Left ventricle myocardium inferior (tissue), 1 donor: ENCODE data around the gene ALX4. TPM values are rescaled to one million over a fixed set of nuclear protein-coding genes. Genes with fewer than 3 reads are reported as not detected.

Source experiments
- DNase-seq: peaks from one replicate; pipeline ENCODE4 v3.0.0-alpha.2; 2020
- H3K27ac ChIP-seq: fragments of 200-600 bp; replicated peaks from 2 replicates; pipeline ENCODE4 v1.8.0; 2021
- H3K27me3 ChIP-seq: fragments of 200-600 bp; 2 replicates; pipeline ENCODE4 v1.8.0; 2021; ENCODE audit warnings: low read depth
- H3K36me3 ChIP-seq: fragments of 200-600 bp; 2 replicates; pipeline ENCODE4 v1.8.0; 2021
- H3K4me1 ChIP-seq: fragments of 200-600 bp; 2 replicates; pipeline ENCODE4 v1.8.0; 2021
- H3K4me3 ChIP-seq: fragments of 200-600 bp; 2 replicates; pipeline ENCODE4 v1.8.0; 2021; ENCODE audit warnings: mild to moderate bottlenecking, moderate library complexity
- H3K9me3 ChIP-seq: fragments of 200-600 bp; replicated peaks from 2 replicates; pipeline ENCODE4 v1.8.0; 2021
- intact Hi-C: fragments of 100-400 bp; cut with micrococcal nuclease; formaldehyde crosslinking; loops from one replicate; pipeline ENCODE4 v1.11.0; 2022
- total RNA-seq: library from RNA; stranded (reverse); fragmentation: NEBNext Ultra II Directional; extraction: Animal tissue kit (Norgen Biotek cat#: 25700); gene quantifications from one replicate; pipeline ENCODE4 v1.2.1, GENCODE V29; 2021
- TF ChIP-seq, protein P1 (sequence below): fragments of 200-600 bp; IDR thresholded peaks from 2 replicates; pipeline ENCODE4 v1.8.0; 2021; ENCODE audit warnings: antibody characterized with exemption, mild to moderate bottlenecking, borderline replicate concordance
- donor health status: DM: no; HTN: yes; CAD: no; lungs with severe emphysema.

Gene ALX4
- total RNA-seq, 1 donor from 2014 or later, result not detected

DNA sequence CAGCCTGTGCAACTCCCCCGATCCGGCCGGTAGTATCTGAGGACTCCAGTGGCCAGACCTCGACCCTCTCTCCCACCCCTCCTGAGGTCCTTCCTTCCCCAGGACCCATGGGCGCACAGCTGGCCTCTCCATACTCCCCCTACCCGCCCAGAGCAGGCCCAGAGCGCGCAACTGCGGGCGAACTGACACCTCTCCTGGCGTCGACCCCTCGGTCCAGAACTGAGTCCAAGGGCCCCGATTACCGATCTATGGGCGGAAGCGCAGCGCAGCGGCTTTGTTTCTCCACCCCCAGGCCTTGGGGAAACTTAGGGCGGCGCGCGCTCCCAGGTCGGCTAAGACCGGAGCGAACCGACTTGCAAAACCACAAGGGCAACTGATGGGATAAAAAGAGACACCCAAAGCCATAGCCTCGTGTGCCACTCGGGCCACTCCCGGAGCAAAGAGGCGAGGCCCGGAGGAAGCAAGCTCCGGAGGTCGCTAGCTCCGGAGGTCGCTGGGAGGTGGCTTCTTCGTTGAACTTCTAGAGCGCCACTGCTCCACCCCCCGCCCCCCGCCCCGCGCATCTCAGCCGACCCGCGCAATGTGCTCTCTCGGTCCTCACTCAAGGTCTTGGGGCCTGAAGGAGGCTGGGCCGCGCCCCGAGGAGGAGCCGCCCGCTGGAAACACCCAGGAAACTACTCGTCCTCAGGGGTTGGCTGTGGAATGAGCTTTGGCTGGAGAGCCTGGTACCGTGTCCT, 9.8 kb upstream of the ALX4 start:
- Histone ChIP-seq H3K4me1 (peaks cover 27% of the 10 kb centered on the region), H3K36me3 (no peaks in the 10 kb centered on the region), H3K9me3 (no peaks in the 10 kb centered on the region), H3K4me3 (peak overlapping the region; percentile 34), H3K27me3 (peaks cover 100% of the 10 kb centered on the region), H3K27ac (no peak overlapping the region)
- DNase-seq, result no peak
- intact Hi-C loops, result no loop called here
- TF ChIP-seq, protein P1, sequence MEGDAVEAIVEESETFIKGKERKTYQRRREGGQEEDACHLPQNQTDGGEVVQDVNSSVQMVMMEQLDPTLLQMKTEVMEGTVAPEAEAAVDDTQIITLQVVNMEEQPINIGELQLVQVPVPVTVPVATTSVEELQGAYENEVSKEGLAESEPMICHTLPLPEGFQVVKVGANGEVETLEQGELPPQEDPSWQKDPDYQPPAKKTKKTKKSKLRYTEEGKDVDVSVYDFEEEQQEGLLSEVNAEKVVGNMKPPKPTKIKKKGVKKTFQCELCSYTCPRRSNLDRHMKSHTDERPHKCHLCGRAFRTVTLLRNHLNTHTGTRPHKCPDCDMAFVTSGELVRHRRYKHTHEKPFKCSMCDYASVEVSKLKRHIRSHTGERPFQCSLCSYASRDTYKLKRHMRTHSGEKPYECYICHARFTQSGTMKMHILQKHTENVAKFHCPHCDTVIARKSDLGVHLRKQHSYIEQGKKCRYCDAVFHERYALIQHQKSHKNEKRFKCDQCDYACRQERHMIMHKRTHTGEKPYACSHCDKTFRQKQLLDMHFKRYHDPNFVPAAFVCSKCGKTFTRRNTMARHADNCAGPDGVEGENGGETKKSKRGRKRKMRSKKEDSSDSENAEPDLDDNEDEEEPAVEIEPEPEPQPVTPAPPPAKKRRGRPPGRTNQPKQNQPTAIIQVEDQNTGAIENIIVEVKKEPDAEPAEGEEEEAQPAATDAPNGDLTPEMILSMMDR, result no peak

DNA sequence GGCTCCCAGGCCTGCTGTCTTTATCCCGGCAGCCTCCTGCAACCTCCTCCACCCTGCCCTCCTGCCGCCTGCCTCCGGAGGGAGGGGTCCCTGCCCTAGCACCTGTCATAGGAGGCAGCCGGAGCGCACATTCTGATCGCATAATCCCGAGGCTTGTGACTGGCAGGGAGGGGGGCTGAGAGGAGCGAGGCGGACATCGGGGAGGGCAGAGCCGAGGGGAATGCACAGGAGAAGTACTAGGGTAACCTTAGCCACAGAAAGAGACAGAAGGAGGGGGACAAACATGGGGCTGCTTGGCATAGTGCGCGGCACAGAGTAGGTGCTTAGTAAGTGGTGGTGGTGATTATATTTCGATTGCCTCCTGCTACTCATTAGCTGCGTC, 9.2 kb upstream of the ALX4 start:
- peaks cover 27% of the 10 kb centered on the region for H3K4me1 ChIP-seq
- no peaks in the 10 kb centered on the region for H3K36me3 ChIP-seq
- no peak for DNase-seq
- H3K4me3 ChIP-seq, result peak overlapping the region; percentile 34
- no peaks in the 10 kb centered on the region for H3K9me3 ChIP-seq
- intact Hi-C loops, result no loop called here
- H3K27ac ChIP-seq, result no peak overlapping the region
- TF ChIP-seq, protein P1, result no peak
- H3K27me3 ChIP-seq, result peaks cover 100% of the 10 kb centered on the region

DNA sequence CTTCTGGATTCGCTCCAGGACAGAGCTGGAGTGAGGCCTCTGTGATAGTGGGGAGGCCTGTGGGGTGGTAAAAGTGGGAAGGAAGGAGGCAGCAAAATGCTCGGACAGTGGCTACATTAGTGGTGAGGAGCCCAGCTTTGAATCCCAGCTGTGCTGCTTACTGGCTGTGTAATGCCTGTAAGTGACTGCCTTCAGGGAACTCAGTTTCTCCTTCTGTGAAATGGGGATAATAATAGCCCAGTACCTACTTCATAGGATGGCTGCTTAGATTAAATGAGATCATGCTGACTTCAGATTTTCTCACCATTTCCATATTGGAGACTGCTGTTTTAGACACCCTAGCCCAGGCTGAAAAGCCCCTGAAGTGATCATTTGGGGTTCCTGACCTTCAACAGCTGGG, 8.4 kb upstream of the ALX4 start:
- H3K4me1 ChIP-seq, result peaks cover 27% of the 10 kb centered on the region
- H3K4me3 ChIP-seq, result no peak overlapping the region
- H3K36me3 ChIP-seq, result no peaks in the 10 kb centered on the region
- peaks cover 100% of the 10 kb centered on the region for H3K27me3 ChIP-seq
- intact Hi-C loops, result no loop called here
- TF ChIP-seq, protein P1, result no peak
- no peaks in the 10 kb centered on the region for H3K9me3 ChIP-seq
- DNase-seq, result no peak
- H3K27ac ChIP-seq, result no peak overlapping the region

DNA sequence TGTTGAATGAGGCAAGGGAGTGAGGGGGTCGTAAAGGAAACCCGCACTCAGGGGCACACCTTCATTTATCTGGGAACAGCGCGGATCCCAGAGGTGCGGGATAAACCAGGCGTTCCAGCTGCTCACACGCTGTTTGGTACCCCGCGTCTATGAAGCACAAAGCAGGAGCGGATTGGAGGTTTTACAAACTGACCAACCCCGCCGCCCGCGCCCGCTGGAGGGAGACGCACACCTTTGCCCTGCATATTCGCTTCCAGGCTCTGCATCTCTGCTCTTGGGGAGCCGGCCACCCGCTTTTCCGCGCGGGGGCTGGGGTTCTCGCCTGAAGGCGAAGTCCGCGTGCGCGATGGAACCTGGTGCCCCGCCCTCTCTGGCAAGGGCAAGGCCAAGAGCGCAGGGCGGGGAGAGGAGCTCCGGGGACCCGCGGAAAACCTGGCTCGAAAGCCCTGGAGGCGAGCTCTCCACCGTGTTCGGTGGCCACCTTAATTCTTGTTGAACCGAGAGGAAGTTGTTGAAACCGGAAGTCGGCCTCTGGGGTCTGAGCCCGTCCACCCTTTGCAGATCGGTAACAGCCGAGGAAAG, 6.8 kb upstream of the ALX4 start:
- peaks cover 100% of the 10 kb centered on the region for H3K27me3 ChIP-seq
- H3K36me3 ChIP-seq, result no peaks in the 10 kb centered on the region
- no peak for DNase-seq
- no peaks in the 10 kb centered on the region for H3K9me3 ChIP-seq
- H3K27ac ChIP-seq, result no peak overlapping the region
- intact Hi-C loops, result no loop called here
- peaks cover 27% of the 10 kb centered on the region for H3K4me1 ChIP-seq
- TF ChIP-seq, protein P1, result no peak
- H3K4me3 ChIP-seq, result peak overlapping the region; percentile 59

DNA sequence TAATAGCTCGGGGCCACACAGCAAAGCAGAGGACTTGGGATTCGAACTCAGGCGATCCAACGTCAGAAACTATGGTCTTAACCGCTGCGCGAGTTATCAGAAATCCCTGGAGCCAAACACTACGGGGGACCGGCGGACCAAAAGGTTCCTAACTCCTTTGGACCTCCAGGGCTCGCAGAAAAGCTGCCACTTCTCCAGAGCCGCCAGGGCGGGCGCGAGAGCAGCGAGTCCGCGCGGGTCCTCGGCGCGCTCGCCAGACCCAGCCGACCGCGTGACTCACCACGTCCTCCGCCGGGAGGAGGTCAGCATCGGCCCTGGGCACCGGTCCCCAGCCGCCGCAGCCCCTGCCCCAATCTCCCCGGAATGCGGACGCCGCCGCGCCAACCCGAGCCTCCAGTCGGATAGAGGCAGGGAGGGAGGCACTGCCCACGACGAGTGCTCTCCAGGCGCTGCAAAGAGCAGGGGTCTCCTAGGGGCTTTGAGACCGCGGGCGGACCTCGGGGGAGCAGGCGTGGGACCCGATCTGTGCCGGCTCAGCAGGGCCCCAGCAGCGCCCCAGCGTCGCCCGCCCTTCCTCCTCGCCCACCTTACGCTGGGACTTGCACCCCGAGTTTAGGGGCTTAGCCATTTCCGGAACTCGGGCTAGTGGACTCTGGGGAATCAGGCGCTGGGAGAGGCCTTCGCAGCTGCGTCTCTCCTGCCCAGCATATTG, 6.2 kb upstream of the ALX4 start:
- no peaks in the 10 kb centered on the region for H3K9me3 ChIP-seq
- H3K27ac ChIP-seq, result no peak overlapping the region
- H3K27me3 ChIP-seq, result peaks cover 100% of the 10 kb centered on the region
- H3K4me3 ChIP-seq, result peak overlapping the region; percentile 59
- TF ChIP-seq, protein P1, result peak; percentile 15
- H3K36me3 ChIP-seq, result no peaks in the 10 kb centered on the region
- intact Hi-C loops, result no loop called here
- no peak for DNase-seq
- peaks cover 27% of the 10 kb centered on the region for H3K4me1 ChIP-seq
